ENCODE data around the gene VGF.

- TF ChIP-seq CTCF (conservative IDR thresholded peaks at IDR 0.05), result no peak
- TF ChIP-seq ZFX (IDR thresholded peaks at IDR 0.05), result no peak
Measured at GRCh38 chr7:101212014-101212413, 46.6 kb upstream of the VGF start.

Data from C4-2B (cell line).